HEK293 (cell line): ENCODE measurements around the gene SERINC3.

ENCODE experiments used
- CTCF ChIA-PET: fragments of 350-600 bp; formaldehyde crosslinking; extraction: SDS; loops from one replicate; lab custom pipeline; 2021; ENCODE audit warnings: antibody characterized with exemption; lab: Yijun Ruan, JAX
- POLR2A ChIA-PET: fragments of 300-600 bp; formaldehyde crosslinking; extraction: SDS; loops from one replicate; lab custom pipeline; 2020; ENCODE audit warnings: antibody characterized with exemption, inconsistent platforms; lab: Yijun Ruan, JAX
- H3K27ac ChIP-seq: fragments of 200-500 bp; sonication (Bioruptor generic); 2 replicates; pipeline ENCODE4 v1.5.1; 2014; ENCODE audit warnings: low read depth, low read length, control low read depth, inconsistent platforms; ENCODE audit errors: extremely low read depth
- H3K36me3 ChIP-seq, 2 experiments: fragments of 200-500 bp in 1 of 2; sonication (Bioruptor generic) in 1 of 2; 1 replicate in 1 of 2; 2 replicates in 1 of 2; pipeline ENCODE4 v1.5.1; 2014 to 2017; ENCODE audit warnings: inconsistent platforms in 2 of 2, low read length in 2 of 2; ENCODE audit not compliant: control insufficient read depth in 2 of 2, insufficient read depth in 1 of 2
- H3K4me1 ChIP-seq: fragments of 200-500 bp; sonication (Bioruptor generic); 2 replicates; pipeline ENCODE4 v1.5.1; 2014; ENCODE audit warnings: mild to moderate bottlenecking, low read length, inconsistent platforms; ENCODE audit not compliant: control insufficient read depth, insufficient read depth
- H3K4me3 ChIP-seq: 2 replicates; pipeline ENCODE4 v1.5.1; 2011; ENCODE audit warnings: low read depth, mild to moderate bottlenecking, control low read depth, low read length, moderate library complexity
- H3K9me3 ChIP-seq: fragments of 200-500 bp; sonication (Bioruptor generic); 2 replicates; pipeline ENCODE4 v1.5.1; 2014; ENCODE audit warnings: low read depth, low read length, inconsistent platforms; ENCODE audit not compliant: control insufficient read depth, insufficient read depth
- FEZF1 ChIP-seq: fragments of 450-650 bp; formaldehyde crosslinking; IDR thresholded peaks from 2 replicates; pipeline ENCODE4 v1.5.1; 2016; ENCODE audit warnings: missing biosample characterization, missing genetic modification characterization
- GFI1B ChIP-seq: fragments of 450-650 bp; formaldehyde crosslinking; IDR thresholded peaks from 2 replicates; pipeline ENCODE4 v1.5.1; 2016; ENCODE audit warnings: missing biosample characterization, missing genetic modification characterization
- GLIS2 ChIP-seq: fragments of 450-650 bp; formaldehyde crosslinking; IDR thresholded peaks from 2 replicates; pipeline ENCODE4 v1.5.1; 2016; ENCODE audit warnings: missing biosample characterization, missing genetic modification characterization
- KLF7 ChIP-seq: fragments of 450-650 bp; formaldehyde crosslinking; IDR thresholded peaks from 2 replicates; pipeline ENCODE4 v1.5.1; 2016; ENCODE audit warnings: missing biosample characterization, missing genetic modification characterization, borderline replicate concordance
- PRDM6 ChIP-seq: fragments of 450-650 bp; formaldehyde crosslinking; IDR thresholded peaks from 2 replicates; pipeline ENCODE4 v1.5.1; 2017; ENCODE audit warnings: missing biosample characterization, missing genetic modification characterization
- SALL2 ChIP-seq: fragments of 450-650 bp; formaldehyde crosslinking; IDR thresholded peaks from 2 replicates; pipeline ENCODE4 v1.5.0; 2017; ENCODE audit warnings: missing biosample characterization, mild to moderate bottlenecking, missing genetic modification characterization, borderline replicate concordance
- TRIM28 ChIP-seq: IDR thresholded peaks from 2 replicates; pipeline ENCODE4 v1.6.1; 2011; ENCODE audit warnings: low read length, control low read depth, borderline replicate concordance
- TSHZ1 ChIP-seq: fragments of 450-650 bp; formaldehyde crosslinking; IDR thresholded peaks from 2 replicates; pipeline ENCODE4 v1.5.1; 2016; ENCODE audit warnings: missing biosample characterization, missing genetic modification characterization, borderline replicate concordance
- ZFP69B ChIP-seq: fragments of 450-650 bp; formaldehyde crosslinking; IDR thresholded peaks from 2 replicates; pipeline ENCODE4 v1.5.1; 2016; ENCODE audit warnings: missing biosample characterization, missing genetic modification characterization
- ZIC2 ChIP-seq: fragments of 450-650 bp; formaldehyde crosslinking; IDR thresholded peaks from 2 replicates; pipeline ENCODE4 v1.5.1; 2016; ENCODE audit warnings: missing biosample characterization, missing genetic modification characterization
- ZNF174 ChIP-seq: fragments of 450-650 bp; formaldehyde crosslinking; IDR thresholded peaks from 2 replicates; pipeline ENCODE4 v1.5.0; 2017; ENCODE audit warnings: missing biosample characterization, mild to moderate bottlenecking, missing genetic modification characterization
- ZNF274 ChIP-seq, 2 experiments: fragments of 200-500 bp in 1 of 2; fragments of 450-650 bp in 1 of 2; sonication (Bioruptor generic) in 1 of 2; formaldehyde crosslinking in 1 of 2; IDR thresholded peaks; 2 replicates each; pipeline versions ENCODE4 v1.5.1 to v1.6.1; 2014 to 2016; ENCODE audit warnings: borderline replicate concordance in 1 of 2, inconsistent platforms in 1 of 2, low read length in 1 of 2, missing biosample characterization in 1 of 2, missing genetic modification characterization in 1 of 2
- ZNF335 ChIP-seq: fragments of 450-650 bp; formaldehyde crosslinking; conservative IDR thresholded peaks from 2 replicates; pipeline ENCODE4 v1.5.1; 2016; ENCODE audit warnings: missing biosample characterization, missing genetic modification characterization
- ZNF362 ChIP-seq: fragments of 450-650 bp; formaldehyde crosslinking; IDR thresholded peaks from 2 replicates; pipeline ENCODE4 v1.5.1; 2016; ENCODE audit warnings: missing biosample characterization, missing genetic modification characterization
- ZNF561 ChIP-seq: fragments of 450-650 bp; IDR thresholded peaks from 2 replicates; pipeline ENCODE4 v1.5.1; 2018; ENCODE audit warnings: missing biosample characterization, missing genetic modification characterization, borderline replicate concordance
- ZNF645 ChIP-seq: fragments of 450-650 bp; formaldehyde crosslinking; IDR thresholded peaks from 2 replicates; pipeline ENCODE4; 2016; ENCODE audit warnings: missing biosample characterization, missing genetic modification characterization
- ZNF654 ChIP-seq: fragments of 450-650 bp; formaldehyde crosslinking; IDR thresholded peaks from 2 replicates; pipeline ENCODE4 v1.5.1; 2016; ENCODE audit warnings: low read depth, missing biosample characterization, missing genetic modification characterization
- ZNF791 ChIP-seq: fragments of 450-650 bp; formaldehyde crosslinking; IDR thresholded peaks from 2 replicates; pipeline ENCODE4 v1.5.1; 2016; ENCODE audit warnings: missing biosample characterization, missing genetic modification characterization
- ZSCAN23 ChIP-seq: fragments of 450-650 bp; formaldehyde crosslinking; IDR thresholded peaks from 2 replicates; pipeline ENCODE4 v1.5.1; 2016; ENCODE audit warnings: missing biosample characterization, missing genetic modification characterization

SERINC3 gene

GRCh38 chr20:44566811-44567210 is 44.9 kb upstream of the SERINC3 start (continued):
- TF ChIP-seq TRIM28 (no peak), ZSCAN23 (tag by site-specific recombination) (no peak), ZFP69B (no peak), ZNF335 (no peak), SALL2 (no peak), ZNF174 (tag by site-specific recombination) (no peak)

GRCh38 chr20:44566018-44566417 is 44.1 kb upstream of the SERINC3 start:
- ChIA-PET POLR2A (no interaction called here), CTCF (no interaction called here)
- no peaks in the 10 kb centered on the region for H3K36me3 ChIP-seq
- H3K9me3 ChIP-seq: no peaks in the 10 kb centered on the region
- H3K4me3 ChIP-seq: no peak overlapping the region
- H3K27ac ChIP-seq: no peak overlapping the region
- TF ChIP-seq TSHZ1 (tag by site-specific recombination): no peak
- TF ChIP-seq PRDM6 (tag by site-specific recombination): peak; percentile 65
- no peak for TF ChIP-seq ZNF561
- TF ChIP-seq GFI1B (tag by site-specific recombination): no peak
- no peak for TF ChIP-seq KLF7 (tag by site-specific recombination)
- no peak for TF ChIP-seq ZNF791 (tag by site-specific recombination)
- no peak for TF ChIP-seq ZNF654
- peak; percentile 30; the same call in 1 of the 2 replicates for TF ChIP-seq FEZF1 (tag by site-specific recombination)
- TF ChIP-seq ZIC2 (tag by site-specific recombination): no peak
- no peak for TF ChIP-seq GLIS2 (tag by site-specific recombination)
- TF ChIP-seq ZNF362 (tag by site-specific recombination): no peak
- no peak for TF ChIP-seq ZNF274 (IDR thresholded peaks at IDR 0.05; ENCODE audit: low read length)
- TF ChIP-seq ZNF274 (tag by site-specific recombination; IDR thresholded peaks at IDR 0.05; ENCODE audit: borderline replicate concordance): no peak
- no peak for TF ChIP-seq ZNF645
- no peaks in the 10 kb centered on the region for H3K4me1 ChIP-seq
